GM23338 (cell line): ENCODE measurements around the gene KNG1. TPM values are rescaled to one million over a fixed set of nuclear protein-coding genes. Genes with fewer than 3 reads are reported as not detected.

Experiments used
- ATAC-seq: fragments of 200-7000 bp; cut with Tn5 transposase; 3 replicates; pipeline ENCODE4 v1.9.1; 2020
- DNase-seq: peaks from one replicate; pipeline ENCODE4 v3.0.0-alpha.2; 2015; ENCODE audit warnings: low spot score
- H2AFZ ChIP-seq: fragments of 200-600 bp; sonication (generic); 2 replicates; pipeline ENCODE4 v1.8.0; 2016; ENCODE audit warnings: antibody characterized with exemption, mild to moderate bottlenecking, moderate library complexity
- H3F3A ChIP-seq: fragments of 200-600 bp; sonication (generic); replicated peaks from 2 replicates; pipeline ENCODE4 v1.8.0; 2017; ENCODE audit warnings: antibody characterized with exemption, mixed run types, low read depth
- H3K27ac ChIP-seq: fragments of 200-600 bp; sonication (generic); 2 replicates; pipeline ENCODE4 v1.6.1; 2016; ENCODE audit warnings: low read depth
- H3K27me3 ChIP-seq: fragments of 200-600 bp; sonication (generic); 2 replicates; pipeline ENCODE4 v1.8.0; 2016; ENCODE audit warnings: mild to moderate bottlenecking, mixed run types, moderate library complexity; ENCODE audit not compliant: insufficient read depth
- H3K36me3 ChIP-seq: fragments of 200-600 bp; sonication (generic); 2 replicates; pipeline ENCODE4 v1.8.0; 2016; ENCODE audit warnings: mild to moderate bottlenecking; ENCODE audit not compliant: insufficient read depth
- H3K4me1 ChIP-seq: fragments of 200-600 bp; sonication (generic); 2 replicates; pipeline ENCODE4 v1.8.0; 2016; ENCODE audit warnings: mild to moderate bottlenecking, moderate library complexity; ENCODE audit not compliant: insufficient read depth
- H3K4me2 ChIP-seq: fragments of 200-600 bp; sonication (generic); 2 replicates; pipeline ENCODE4 v1.7.1; 2017; ENCODE audit warnings: mixed run types
- H3K4me3 ChIP-seq: fragments of 200-600 bp; sonication (generic); 2 replicates; pipeline ENCODE4 v1.6.1; 2016; ENCODE audit warnings: mixed run types
- H3K79me2 ChIP-seq: fragments of 200-600 bp; sonication (generic); replicated peaks from 2 replicates; pipeline ENCODE4 v1.8.0; 2017; ENCODE audit warnings: mild to moderate bottlenecking; ENCODE audit not compliant: insufficient read depth
- H3K9me2 ChIP-seq: fragments of 200-600 bp; sonication (generic); 2 replicates; pipeline ENCODE4 v1.8.0; 2017; ENCODE audit not compliant: insufficient read depth
- H4K20me1 ChIP-seq: fragments of 200-600 bp; sonication (generic); replicated peaks from 2 replicates; pipeline ENCODE4 v1.8.0; 2017; ENCODE audit warnings: mild to moderate bottlenecking; ENCODE audit not compliant: insufficient read depth
- H3K27ac Mint-ChIP-seq: 2 replicates; pipeline ENCODE4 v1.8.0; 2020; ENCODE audit warnings: inconsistent platforms, mild to moderate bottlenecking, moderate library complexity, mixed read lengths
- H3K27me3 Mint-ChIP-seq: 3 replicates; pipeline ENCODE4 v1.8.0; 2022; ENCODE audit warnings: low read depth, mild to moderate bottlenecking, moderate library complexity, mixed read lengths, inconsistent platforms; ENCODE audit not compliant: insufficient read depth, poor library complexity
- H3K36me3 Mint-ChIP-seq: 3 replicates; pipeline ENCODE4 v1.8.0; 2021; ENCODE audit warnings: low read depth, mild to moderate bottlenecking, inconsistent platforms, moderate library complexity, mixed read lengths
- H3K4me1 Mint-ChIP-seq: 3 replicates; pipeline ENCODE4 v1.8.0; 2020; ENCODE audit warnings: mild to moderate bottlenecking, inconsistent platforms, mixed read lengths
- H3K4me3 Mint-ChIP-seq: 3 replicates; pipeline ENCODE4 v1.8.0; 2021; ENCODE audit warnings: moderate library complexity, mild to moderate bottlenecking, inconsistent platforms, mixed read lengths
- H3K9me3 Mint-ChIP-seq: 3 replicates; pipeline ENCODE4 v1.8.0; 2020; ENCODE audit warnings: moderate library complexity, mild to moderate bottlenecking, inconsistent platforms, mixed read lengths
- CREB1 ChIP-seq: fragments of 250-450 bp; sonication (Bioruptor Pico); IDR thresholded peaks from 2 replicates; pipeline ENCODE4 v1.5.0; 2020; ENCODE audit warnings: low read depth, mild to moderate bottlenecking, moderate library complexity
- ETS1 ChIP-seq: IDR thresholded peaks from 2 replicates; pipeline ENCODE4 v1.6.1; 2016; ENCODE audit warnings: antibody characterized with exemption
- EZH2phosphoT487 ChIP-seq: fragments of 200-600 bp; sonication (generic); IDR thresholded peaks from one replicate; pipeline ENCODE4 v1.8.1; 2018; ENCODE audit warnings: antibody characterized with exemption; ENCODE audit not compliant: unreplicated experiment
- JUNB ChIP-seq: IDR thresholded peaks from one replicate; pipeline ENCODE4 v1.6.1; 2016; ENCODE audit warnings: antibody characterized with exemption; ENCODE audit not compliant: unreplicated experiment
- NANOG ChIP-seq: IDR thresholded peaks from 2 replicates; pipeline ENCODE4 v1.6.1; 2016; ENCODE audit warnings: antibody characterized with exemption, borderline replicate concordance
- POLR2AphosphoS5 ChIP-seq: IDR thresholded peaks from 2 replicates; pipeline ENCODE4 v1.6.1; 2016; ENCODE audit warnings: antibody characterized with exemption, low read depth
- STAT1 ChIP-seq: IDR thresholded peaks from one replicate; pipeline ENCODE4 v1.6.1; 2016; ENCODE audit warnings: antibody characterized with exemption; ENCODE audit not compliant: unreplicated experiment
- ZNF114 ChIP-seq: fragments of 250-450 bp; sonication (Bioruptor Pico); IDR thresholded peaks from 2 replicates; pipeline ENCODE4 v1.5.0; 2020; ENCODE audit warnings: mild to moderate bottlenecking, moderate library complexity
- ZNF331 ChIP-seq: fragments of 250-450 bp; sonication (Bioruptor Pico); IDR thresholded peaks from 2 replicates; pipeline ENCODE4 v1.5.0; 2020; ENCODE audit warnings: low read depth, mild to moderate bottlenecking, moderate library complexity
- ZNF462 ChIP-seq: fragments of 250-450 bp; sonication (Bioruptor Pico); IDR thresholded peaks from 2 replicates; pipeline ENCODE4 v1.5.0; 2020; ENCODE audit warnings: mild to moderate bottlenecking, moderate library complexity
- polyA plus RNA-seq: library from polyadenylated mRNA; unstranded; fragments of >200 nt; fragmentation: Nextera tagmentation; extraction: Ambion mirVana; gene quantifications from 2 replicates; pipeline ENCODE4 v1.2.1, GENCODE V29; 2016
- total RNA-seq: library from RNA; depleted of rRNA; stranded (reverse); fragments of >200 nt; shearing (Covaris generic); gene quantifications from 2 replicates; pipeline ENCODE4 v1.2.3, GENCODE V29; 2014

KNG1 gene
- total and polyA plus RNA-seq, 2 experiments from 2014 or later, result 0.49 TPM; not detected in 1

GRCh38 chr3:186754871-186755270 is 37.7 kb downstream of the KNG1 start (continued):
- TF ChIP-seq ZNF462 (CRISPR knock-in tag), result no peak
- no peak for TF ChIP-seq STAT1

- Mint-ChIP-seq H3K36me3 (no peaks in the 10 kb centered on the region), H3K4me1 (peaks cover 7% of the 10 kb centered on the region), H3K27ac (no peak overlapping the region; the same call in 1 of the 2 replicates), H3K9me3 (no peaks in the 10 kb centered on the region), H3K27me3 (peaks cover 6% of the 10 kb centered on the region), H3K4me3 (no peak overlapping the region)
- H4K20me1 ChIP-seq, result no peaks in the 10 kb centered on the region
- H3K27ac ChIP-seq, result no peak overlapping the region
- no peaks in the 10 kb centered on the region for H3K79me2 ChIP-seq
- no peak for ATAC-seq
- 0 out of 2 replicates have a peak, but pooled peaks cover 6% of the 10 kb centered on the region for H3K4me1 ChIP-seq
- H2AFZ ChIP-seq, result peak overlapping the region; percentile 86
- H3F3A ChIP-seq, result no peaks in the 10 kb centered on the region
- DNase-seq, result no peak
- H3K4me2 ChIP-seq, result no peak overlapping the region
- 0 out of 2 replicates have a peak, but pooled peaks cover 3% of the 10 kb centered on the region for H3K9me2 ChIP-seq
- H3K27me3 ChIP-seq, result no peaks in the 10 kb centered on the region
- no peak overlapping the region for H3K4me3 ChIP-seq
- no peaks in the 10 kb centered on the region for H3K36me3 ChIP-seq
- no peak for TF ChIP-seq CREB1 (CRISPR knock-in tag)
- no peak for TF ChIP-seq JUNB
- TF ChIP-seq ZNF114 (CRISPR knock-in tag), result no peak
- TF ChIP-seq STAT1, result no peak
- TF ChIP-seq ZNF331 (CRISPR knock-in tag), result no peak
- no peak for TF ChIP-seq NANOG
- TF ChIP-seq EZH2phosphoT487, result no peak
- TF ChIP-seq ETS1, result no peak
- TF ChIP-seq ZNF462 (CRISPR knock-in tag), result no peak
- TF ChIP-seq POLR2AphosphoS5, result no peak
These were observed 40.1 kb downstream of the KNG1 start for GRCh38 chr3:186757214-186757613.
